ENCODE measurements around the gene CTTN. TPM values are rescaled to one million over a fixed set of nuclear protein-coding genes. Genes with fewer than 3 reads are reported as not detected.

Gene CTTN
- total RNA-seq, 1 donor from 2014 or later: 441 TPM

DNA sequence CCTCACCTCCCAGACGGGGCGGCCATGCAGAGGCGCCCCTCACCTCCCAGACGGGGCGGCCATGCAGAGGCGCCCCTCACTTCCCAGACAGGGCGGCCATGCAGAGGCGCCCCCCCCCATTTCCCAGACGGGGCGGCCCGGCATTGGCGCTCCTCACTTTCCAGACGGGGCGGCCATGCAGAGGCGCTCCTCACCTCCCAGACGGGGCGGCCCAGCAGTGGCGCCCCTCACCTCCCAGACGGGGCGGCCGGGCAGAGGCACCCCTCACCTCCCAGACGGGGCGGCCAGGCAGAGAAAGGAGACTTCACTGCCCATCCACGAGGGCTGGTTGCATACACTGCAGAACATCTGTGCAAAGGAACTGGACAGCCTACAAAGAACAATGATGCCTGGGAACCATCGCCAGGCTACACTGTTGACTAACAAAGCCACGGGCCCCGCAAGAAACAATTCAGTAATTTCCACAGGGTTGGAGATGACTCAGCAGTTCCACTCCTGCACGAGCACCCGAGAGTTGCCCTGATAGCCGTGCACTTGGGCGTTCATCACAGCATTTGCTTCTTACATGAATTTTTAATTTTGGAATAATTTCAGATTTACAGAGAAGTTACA, 58.7 kb downstream of the CTTN start:
- peak; percentile 63 for DNase-seq

GRCh38 chr11:70458736-70459135, 60.4 kb downstream of the CTTN start:
- DNase-seq: no peak

- DNase-seq: no peak
Observed at GRCh38 chr11:70460111-70460510, 61.8 kb downstream of the CTTN start.

DNA sequence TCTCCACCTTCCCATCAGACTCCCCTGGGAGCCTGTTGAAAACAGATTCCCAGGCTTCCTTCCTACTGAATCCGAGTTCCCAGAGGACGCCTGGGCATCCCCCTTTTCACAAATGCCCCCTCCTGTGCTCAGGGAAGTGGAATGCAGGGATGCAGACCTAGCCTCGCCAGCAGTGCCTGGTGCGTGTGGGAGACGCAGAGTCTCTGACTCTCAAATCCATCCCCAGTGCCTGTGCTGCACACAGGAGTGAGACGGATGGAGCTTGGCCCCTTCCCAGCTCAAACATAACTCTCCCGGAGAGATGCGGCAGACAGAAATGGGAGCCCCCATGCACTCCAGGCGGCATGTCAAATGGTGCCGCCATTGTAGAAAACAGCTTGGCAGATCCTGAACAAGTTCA, 62.6 kb downstream of the CTTN start:
- DNase-seq: no peak

DNA sequence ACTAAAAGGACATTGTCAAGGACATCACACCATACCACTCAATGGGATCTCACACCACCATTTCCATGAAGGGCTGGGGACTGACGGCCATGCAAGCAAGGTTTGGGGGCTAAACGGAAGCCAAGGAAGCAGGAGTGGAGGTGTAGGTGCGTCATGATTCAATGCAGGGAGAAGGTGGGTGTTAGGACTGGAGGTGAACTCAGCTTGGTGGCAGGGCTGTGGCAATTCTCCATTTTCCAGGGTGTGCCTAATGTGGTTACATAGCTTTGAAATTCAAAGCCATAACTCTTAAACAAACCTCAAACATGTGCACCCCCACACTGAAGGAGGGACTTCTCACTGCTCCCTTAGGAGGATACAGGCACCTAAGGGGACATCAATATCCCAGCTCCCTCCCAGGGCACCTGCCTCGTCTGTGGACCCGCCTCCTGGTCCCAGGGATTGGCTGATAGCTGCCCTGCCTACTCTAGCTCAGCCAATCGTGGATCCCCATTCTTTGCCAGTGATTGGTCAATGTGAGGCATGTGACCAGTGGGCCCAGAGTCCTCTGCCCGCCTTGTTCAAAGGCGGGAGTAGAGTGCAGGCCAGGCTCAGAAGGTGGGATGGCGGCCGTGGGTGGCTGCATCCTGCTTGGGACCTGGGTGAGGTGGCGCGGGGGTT, 64.6 kb downstream of the CTTN start:
- no peak for DNase-seq

DNA sequence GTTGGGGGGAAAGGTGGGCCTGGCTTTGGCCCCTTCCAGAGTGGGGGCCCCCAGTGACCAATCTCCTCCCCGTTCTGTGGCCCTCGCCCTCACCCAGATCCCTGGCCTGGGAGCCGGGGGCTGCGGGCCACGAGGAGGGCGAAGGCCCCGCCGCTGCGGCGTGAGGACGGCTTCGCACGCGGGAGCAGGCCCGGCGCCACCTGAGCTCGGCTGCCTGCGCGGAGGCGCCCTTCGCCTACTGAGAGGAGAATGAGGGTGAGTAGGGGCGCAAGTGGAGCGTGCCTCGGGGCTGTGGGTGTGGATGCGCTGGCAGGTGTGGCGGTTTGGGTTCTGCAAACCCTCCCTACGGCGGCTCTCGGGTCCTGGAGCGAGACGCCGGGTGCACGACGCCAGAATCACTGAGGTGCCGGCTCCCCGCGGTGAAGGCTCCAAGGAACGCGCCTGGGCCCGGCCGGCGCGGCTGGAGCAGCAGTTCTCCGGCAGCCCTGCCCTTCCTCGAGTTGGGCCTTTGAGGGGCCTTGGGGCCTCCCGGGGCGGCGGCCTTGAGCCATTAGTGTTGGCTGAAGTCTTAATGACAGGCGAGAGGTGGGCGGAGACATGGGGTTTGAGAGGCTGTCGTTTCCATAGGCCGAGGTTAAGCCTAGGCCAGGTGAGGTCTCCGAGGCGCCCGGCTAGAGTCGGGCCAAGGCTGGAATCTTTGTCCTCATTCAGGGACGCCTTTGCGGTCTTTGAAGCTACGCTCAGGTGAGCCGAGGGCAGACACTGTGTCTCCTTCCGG, 65.3 kb downstream of the CTTN start:
- no peak for DNase-seq

DNA sequence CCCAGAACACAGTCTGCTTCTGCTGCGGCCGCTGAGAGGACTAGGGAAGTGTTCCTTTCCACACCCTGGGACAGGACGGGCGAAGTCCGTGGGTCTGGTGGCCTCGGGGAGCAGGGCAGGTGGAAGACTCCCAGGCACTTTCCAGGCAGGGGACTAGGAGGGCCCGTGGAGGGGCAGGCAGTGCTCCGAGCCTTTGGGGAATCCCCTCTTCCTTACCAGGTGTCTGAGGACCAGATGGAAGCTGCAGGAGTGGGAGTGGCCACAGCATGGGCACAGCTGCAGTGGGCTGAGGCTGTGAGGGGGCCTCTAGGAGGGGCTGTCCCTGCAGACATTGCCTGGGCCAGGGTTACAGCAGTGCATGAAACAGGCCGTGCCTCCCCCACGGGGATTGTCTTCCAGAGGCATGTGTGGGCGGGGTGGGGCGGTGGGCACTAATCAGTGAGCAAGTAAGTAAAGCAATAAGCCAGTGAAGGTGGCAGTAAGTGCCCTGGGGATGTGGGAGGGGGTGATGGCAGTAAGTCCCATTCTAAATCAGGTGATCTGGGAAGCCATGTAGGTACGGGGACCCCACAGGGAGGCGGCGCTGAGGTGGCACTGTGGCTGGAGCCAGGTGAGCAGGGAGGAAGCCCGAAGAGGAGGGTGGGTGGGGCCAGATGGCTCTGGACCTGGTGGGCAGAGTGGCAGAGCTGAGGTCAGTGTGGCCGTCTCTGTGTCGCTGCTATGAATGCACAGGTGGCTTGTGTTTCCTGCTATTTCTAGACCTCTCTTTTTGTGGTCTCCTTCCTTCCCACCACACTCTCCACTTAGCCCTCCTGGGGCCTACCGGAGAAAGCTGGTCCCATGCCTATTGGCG, 66.4 kb downstream of the CTTN start:
- DNase-seq: no peak

DNA sequence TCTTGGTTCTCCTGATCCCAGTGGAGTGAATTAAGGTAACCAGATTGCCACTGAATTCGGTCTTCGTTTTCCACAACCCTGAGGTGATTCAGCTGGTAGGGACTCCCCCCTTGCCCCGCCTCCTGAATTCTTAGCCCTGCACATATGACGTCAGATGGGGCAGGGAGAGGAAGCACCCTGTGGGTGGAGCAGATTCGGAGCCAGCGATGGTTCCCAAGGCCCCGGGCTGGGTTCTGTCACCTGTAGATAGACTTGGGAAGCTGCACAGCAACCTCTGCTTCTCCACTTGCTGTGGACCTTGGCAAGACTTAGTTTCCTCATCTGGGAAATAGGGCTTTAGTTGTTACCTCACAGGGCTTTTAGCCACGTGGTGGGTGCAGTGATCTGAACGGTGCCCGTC, 67.8 kb downstream of the CTTN start:
- no peak for DNase-seq

DNA sequence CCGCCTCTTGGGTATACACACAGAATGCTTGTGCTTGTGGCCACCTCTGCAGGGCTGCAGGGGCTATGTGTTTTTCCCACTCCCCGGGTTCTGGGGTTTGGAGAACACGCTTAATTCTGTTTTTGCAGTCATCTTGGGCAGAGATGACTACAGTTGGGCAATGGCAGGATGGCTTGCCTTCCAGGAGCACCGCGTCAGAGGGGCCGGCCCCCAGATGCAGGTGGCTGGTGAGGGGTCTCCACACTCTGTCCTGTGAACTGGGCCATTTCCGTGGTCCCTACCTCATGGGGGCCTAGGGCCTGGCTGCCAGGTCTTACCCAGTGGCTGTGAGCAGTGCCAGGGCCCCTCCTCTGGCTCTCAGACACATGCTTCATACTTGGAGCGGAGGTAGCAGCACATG, 68.3 kb downstream of the CTTN start:
- DNase-seq: no peak

- DNase-seq: peak; percentile 70
Observed at GRCh38 chr11:70467201-70468085, 69.1 kb downstream of the CTTN start.

DNA sequence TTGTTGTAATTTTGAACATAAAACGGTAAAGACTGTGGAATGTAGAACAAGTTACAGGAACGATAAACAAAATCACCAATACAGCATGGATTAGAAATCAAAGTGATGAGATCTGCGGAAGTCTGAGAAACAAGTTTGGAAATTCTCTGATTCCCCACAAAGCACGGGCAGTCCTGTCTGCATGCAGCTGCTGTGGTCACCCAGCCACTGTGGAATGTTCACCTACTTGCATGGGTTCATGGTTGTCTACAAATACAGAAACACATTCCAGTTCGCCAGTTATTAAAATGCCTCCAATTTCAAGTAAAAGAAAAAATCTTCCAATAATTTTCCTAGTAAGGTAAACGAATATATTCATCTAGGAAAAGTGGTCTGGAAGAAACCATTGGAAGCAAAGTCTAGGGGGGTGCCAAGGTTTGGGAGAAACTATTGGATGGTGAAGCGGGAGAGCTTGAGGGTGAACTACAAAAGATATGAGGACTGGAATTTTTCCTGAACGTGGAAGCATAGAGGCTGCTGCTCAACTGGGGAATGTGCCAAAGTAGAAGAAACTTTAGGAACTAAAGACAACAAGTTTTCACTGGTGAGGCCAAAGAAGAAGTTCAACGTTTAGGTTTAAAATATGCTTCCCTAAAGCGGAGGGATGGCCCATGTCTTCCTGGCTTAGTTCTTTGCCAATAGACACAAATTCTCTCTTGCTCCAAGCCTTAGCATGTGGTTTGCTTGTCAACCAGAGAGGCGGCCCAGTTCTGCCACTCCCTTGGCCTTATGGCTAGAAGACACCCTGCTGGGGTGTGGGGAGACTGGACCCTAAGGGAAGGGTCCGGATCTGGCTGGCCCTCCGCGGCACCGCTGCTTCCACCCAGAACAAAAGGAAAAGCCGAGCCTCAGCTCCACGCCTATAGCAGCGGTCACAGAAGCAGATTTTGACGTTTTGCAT, 70.2 kb downstream of the CTTN start:
- DNase-seq: no peak

DNA sequence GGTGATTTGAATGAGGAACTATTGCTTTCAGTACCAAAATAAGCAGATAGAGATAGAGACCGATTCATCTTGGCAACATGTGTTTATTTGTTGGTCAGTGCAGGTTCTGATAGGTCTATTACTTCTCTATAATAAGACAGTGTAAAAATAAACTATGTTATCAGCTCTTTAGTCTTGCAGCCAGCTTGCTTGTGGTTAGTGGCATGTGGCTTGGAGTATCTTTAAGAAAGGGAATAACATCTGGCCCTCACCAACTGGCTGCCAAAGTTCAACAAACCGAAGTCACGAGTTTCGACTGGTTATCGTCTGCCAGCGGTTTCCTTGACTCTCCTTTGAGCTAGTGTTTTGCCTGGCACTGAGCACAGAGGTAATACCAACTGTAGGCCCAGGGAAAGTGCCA, 71.8 kb downstream of the CTTN start:
- no peak for DNase-seq

- DNase-seq: peak; percentile 49
Observed at GRCh38 chr11:70471254-70471653, 72.9 kb downstream of the CTTN start.

DNA sequence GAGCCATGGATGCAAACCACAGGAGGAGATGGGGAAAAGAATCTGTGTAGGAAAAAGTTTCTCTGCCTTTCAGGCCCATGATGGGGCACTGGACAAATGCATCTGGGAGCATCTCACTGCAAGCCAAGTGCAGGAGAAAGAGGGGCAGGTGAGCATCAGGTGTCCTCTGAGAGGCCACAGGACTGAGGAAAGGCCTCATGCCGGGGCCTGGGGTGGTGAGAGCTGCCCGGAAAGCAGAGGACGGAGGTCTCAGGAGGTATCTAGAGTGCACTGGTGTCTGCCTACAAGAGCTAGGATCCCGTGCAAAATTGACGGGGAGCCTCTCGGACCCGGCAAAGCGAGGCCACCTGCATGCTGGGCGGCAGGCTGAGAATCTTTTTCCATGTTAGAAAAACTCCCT, 73.9 kb downstream of the CTTN start:
- DNase-seq: no peak

DNA sequence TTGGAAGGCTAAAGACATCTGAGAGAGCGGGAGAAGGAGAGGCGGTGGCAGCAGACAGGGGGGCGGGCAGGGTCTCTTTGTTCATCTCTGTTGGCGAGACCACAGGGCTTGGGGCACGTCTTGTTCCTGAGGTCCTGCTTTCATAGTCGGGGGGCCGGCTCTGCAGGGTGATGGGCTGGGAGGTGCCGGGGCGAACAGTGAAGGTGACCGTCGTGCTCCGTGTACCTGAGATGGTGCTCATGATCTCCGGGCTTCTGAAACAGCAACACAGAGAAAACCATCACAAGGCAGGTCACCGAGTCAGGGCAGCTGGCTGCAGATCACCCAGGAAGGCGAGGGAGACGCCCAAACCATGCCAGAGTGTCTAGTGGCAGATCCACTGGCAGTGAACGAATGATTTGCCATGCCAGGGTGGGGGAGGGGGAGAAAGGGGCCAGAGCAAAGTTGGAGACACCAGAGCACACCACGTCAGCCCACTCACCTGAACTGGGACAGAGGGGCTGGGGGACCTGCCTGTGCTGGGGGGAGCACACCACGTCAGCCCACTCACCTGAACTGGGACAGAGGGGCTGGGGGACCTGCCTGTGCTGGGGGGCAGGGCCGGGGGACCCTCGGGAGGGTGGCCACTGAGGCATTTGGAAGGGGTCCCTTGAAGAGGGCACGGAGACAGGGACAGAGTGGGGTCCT, 75.0 kb downstream of the CTTN start:
- no peak for DNase-seq

DNA sequence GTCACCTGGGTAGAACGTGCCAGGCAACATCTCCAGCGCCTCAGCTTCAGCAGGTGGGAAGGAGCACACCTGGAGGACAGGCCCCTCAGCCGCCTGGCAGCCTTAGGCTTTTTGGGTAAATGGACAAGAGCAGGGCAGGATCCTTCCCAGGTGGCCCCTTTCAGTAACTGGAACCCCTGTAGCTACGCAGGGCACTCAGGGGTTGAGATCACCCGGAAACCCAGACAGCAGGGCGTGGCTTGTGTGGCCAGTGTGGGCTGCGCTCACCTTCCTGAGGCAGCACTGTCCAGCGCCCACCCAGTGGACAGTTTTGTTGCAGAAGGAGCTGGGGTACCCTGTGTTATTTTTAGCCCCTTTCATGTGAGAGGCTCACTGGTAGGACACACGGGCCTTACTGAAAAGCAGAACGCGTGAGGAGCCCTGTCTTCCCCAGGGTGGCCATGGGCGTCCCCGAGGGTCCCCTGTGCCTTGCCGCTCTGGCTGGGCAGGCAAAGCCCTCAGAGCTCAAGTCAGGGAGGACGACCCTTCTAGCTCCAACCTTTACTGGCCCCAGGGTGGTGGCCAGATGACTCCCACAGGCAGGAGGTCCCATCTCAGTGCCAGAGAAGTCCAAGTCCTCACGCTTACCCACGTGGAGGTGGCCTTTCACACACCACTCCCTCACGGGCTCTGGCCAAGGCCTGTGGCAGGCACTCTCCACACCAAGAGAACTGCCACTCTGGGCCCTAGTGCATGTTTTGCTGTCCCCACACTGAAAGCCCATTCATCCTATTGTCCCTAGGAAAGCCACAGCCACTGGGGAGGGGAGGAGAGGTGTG, 75.8 kb downstream of the CTTN start:
- DNase-seq: no peak

- no peak for DNase-seq
Observed at GRCh38 chr11:70474710-70475109, 76.4 kb downstream of the CTTN start.

DNA sequence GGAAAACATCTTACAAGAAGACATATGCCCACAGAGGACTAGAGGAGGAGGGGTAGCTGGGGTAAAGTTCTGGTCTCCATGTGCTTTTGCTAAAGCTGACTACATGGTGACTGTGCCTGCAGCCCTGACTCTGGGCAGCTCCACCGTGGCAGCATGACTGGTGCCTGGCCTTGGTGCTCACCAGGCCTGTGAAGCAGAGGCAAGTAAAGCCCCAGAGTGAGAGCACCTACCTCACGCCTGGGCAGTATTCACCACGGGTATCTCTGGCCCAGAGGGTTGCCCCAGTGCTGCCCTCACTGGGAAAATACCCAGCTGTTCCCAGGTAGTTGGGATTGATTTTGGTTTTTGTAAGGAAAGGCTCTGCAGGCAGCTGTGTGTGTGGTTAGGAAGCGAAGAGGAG, 78.3 kb downstream of the CTTN start:
- no peak for DNase-seq

DNA sequence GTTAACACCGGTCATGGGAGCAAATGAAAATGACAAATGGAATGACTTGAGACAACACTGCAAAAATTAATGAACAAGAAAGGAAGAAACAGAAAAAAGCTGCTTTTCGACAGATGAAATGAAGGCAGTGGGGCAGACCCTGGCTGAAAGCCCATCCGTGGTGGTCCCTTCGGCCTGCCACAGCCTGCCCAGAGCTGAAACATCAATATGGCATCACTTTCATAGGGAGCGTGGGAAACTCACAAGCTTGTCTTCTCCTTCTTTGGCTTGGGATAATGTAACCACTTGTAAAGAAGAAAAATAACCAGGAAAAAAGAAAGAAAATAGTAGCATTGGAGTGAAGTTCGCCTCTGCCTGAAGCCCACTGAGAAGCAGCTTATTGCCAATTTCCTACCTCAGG, 78.8 kb downstream of the CTTN start:
- DNase-seq: no peak
